ENCODE results near the gene RTKN2.

The RTKN2 gene

DNA sequence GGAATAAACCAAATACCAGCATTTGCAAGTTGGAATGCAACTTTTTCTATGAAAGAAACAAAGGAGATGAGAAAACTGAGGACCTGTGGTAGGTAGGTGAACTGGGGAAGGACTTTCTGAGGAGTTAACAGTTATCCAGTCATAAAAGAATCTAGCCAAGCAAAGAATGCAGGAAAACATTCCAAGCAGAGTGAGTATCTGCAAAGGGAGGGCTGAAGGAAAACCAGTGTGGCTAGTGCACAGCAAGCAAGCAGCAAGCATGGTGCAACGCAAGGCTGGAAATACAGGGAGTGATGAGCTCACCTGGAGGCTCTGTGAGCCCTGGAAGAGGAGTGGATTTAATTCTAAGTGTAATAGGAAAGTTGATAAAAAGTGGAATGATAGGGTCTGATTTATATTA lies 44.0 kb downstream of the RTKN2 start:
- DNase-seq (ENCODE audit: low spot score) = peak; percentile 91

DNA sequence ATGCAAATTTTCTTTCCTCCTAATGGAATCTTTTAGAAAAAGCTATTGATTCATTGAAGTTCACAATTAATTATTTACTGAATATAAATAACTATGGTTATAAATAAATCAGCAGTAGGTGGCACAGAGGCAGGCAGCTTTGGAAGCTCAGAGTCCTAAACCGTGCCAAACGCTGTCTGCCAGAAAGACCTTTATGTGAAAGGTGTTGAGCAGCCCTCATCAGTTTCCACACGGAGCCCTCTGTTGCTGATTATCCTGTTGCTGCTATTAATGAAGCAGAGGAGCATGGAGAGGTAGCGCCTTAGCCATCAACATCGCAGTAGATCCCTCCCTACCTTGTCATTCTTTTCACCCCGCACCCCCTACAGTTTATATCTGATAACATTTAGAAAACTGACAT lies 51.0 kb downstream of the RTKN2 start:
- DNase-seq (ENCODE audit: low spot score) = no peak

DNA sequence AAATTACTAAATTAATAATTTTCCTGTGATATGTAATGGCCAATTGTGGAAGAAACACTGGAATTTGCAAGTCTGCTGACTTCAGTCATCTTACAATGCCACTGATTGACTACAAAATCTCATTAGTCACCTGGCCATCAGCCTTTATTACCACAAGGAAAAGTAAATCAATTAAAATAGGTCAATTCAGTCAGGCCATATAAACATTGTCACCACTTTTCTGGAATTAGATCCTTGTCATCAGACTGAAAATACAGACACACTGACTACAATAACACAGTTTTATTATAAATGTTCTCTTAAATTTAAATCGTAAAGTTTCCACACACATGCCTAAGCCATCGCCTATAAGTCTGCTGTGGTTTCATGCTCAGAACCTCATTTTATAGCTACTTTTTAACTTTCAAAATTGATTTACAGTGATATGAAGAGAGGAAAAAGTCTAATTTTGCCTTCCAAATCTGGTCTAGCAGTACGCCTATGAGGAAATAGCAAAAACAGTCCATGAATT lies 54.2 kb downstream of the RTKN2 start:
- no peak for DNase-seq (ENCODE audit: low spot score)

DNA sequence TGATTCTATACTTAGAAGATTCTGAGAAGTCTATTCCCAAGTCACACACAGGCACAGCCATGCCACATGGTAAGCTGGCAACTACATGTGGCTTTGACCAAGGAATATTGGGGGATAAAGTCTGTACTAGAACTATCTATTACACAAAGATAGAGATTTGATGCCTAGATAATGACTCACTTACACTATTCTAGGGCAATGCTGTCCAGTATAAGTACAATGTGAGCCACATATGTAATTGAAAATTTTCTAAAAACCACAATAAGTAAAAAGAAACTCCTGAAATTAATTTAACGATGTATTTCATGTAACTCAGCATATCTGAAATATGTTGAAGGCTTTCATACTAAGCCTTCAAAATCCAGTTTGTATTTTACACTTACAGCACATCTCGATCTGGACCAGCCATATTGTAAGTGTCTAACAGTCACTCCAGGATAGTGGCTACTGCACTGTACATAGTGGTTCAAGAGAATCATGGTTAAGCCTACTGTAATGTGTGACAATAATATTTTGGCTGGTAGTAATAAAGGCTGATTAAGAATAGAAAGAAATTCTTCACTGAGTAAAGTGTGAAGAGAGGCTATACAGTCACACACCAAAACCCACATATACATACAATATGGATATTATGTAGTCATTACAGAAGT lies 62.8 kb downstream of the RTKN2 start:
- DNase-seq (ENCODE audit: low spot score) = no peak

DNA sequence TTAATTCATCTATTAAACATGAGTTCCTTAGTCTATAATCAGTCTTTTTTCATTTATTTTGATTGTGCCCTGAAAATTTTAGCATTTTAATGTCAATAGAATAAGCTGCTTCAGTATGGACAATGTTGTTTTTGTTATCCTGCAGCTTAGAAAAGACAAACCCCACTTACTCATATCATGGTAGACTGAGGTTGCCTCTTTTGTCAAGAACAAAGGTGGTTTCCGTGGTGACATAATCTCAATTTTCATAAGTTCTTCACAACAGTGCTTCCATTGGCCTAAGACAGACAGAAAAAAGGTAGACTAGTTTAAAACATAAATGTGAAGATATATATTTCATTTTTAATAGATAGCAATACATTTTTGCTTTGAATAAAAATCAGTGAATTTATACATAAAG lies 69.1 kb downstream of the RTKN2 start:
- DNase-seq (ENCODE audit: low spot score) = peak; percentile 31

DNA sequence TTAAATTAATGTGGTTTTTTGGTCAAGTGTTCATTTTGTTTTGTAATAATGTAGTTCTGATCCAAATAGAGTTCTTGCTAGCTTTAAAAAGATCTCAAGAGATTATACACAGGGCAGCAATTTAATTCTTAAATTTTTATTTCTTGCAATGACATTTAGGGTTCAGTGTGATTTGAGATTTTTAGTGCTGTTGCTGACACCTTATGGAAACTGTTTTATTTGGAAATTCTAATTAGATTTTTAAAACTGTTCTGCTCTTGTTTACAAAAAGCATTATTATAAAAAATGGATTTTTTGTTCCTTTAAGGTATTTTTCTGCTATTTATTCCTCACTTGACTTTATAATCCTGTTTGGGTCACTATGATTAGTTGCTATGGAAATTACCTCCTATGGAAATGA lies 72.1 kb downstream of the RTKN2 start:
- no peak for DNase-seq (ENCODE audit: low spot score)

DNA sequence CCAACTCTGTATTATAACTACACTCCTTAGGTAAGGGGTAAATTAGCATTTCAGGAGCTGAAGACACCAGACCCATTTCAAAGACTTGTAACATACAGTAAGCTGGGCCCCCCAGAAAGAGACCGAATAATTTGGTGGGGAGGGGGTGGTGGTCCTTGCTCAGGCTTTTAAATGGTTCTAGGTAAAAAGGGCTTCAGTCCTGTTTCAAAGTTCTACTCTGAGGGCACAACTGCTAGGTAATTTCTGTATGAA lies 73.0 kb downstream of the RTKN2 start:
- no peak for DNase-seq (ENCODE audit: low spot score)

DNA sequence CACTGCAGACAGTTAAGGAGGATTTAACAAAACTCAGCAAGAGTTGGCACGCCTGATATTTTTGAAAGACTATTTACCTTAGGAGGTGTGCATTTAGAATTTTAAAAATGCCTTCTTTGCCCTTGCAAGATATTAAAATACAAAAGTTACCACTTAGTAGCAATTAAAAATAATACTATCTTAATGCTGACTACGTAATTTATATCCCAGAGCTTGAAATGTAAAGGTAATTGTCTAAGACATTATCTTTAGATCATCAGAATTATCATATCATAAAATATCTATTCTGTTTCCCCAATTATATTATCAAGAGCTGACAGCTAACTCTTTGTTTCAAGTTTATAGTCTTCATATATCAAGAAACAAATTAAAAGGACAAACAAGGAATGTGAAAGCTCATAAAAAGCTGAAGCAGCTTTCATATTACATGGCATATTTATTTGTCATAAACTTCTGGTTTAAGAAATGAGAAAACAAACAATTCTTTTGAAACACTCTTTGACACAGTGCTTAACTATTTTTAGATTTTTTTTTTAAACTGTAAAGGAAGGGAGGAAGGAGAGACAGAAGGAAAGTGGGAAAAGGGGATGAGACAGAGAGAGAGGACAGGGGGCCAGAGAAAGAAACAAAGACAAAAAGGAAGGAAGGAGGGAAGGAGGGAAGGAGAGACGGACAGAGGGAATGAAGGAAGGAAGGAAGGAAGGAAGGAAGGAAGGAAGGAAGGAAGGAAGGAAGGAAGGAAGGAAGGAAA lies 73.5 kb downstream of the RTKN2 start:
- DNase-seq (ENCODE audit: low spot score) = no peak

DNA sequence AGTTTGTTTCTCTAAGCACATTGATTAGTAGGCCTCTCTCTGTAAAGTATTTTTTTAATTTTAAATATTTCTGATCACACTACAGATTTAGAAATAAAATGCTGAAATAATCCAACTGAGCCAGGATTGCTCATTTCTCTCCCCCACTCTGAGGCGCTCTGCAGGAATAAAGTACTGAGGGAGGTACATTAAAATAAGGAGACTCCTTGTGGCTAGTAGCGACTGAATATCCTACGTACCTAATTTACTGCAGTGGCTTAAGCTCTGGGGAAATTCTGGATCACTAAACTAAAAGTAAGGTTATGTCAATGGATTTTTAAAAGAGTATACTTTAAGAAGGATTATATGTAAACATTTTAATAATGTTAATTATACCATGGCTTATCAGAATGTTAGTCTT lies 75.2 kb downstream of the RTKN2 start:
- no peak for DNase-seq (ENCODE audit: low spot score)

DNA sequence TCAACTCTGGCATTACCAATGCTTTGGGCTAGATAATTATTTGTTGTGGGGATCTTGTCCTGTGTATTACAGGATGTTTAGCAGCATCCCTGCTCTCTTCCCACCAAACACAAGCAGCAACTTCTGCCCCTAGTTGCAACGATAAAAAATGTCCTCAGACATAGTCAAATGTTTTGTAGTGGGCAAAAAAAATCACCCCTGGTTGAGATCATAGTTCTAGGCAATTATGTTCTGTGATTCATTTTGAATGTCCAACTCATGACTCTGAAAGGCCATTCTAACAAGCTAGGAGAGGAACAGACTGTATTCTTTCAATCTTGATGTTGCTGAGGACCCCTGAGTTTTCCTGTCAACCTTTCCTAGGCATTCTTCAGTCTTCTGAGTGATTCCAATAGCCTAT lies 79.5 kb downstream of the RTKN2 start:
- no peak for DNase-seq (ENCODE audit: low spot score)

DNA sequence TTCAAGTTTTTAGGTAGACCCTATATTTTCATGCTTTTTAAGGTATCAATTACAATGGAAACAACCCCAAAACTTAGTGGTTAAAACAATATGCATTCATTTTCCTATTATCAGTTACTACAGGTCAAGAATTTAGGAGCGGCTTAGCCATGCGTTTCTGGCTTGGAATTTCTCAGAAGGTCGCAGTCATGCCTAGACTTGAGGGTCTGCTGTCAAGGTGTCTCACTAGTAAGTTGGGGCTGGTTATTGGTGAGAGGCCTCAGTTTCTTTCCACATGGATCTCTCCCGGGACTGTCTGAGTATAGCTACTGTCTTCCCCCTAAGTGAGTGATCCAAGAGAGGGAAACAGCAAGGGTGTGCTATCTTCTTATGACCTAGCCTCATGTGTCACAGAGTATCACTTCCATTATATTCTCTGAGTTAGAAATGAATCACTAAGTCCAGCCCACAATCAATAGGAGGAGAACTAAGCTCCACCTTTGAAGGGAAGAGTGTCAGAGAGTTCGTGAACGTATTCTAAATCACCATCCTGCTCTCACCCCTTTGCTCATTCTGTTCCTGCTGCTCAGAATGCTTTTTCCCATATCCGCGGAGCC lies 80.5 kb downstream of the RTKN2 start:
- no peak for DNase-seq (ENCODE audit: low spot score)

DNA sequence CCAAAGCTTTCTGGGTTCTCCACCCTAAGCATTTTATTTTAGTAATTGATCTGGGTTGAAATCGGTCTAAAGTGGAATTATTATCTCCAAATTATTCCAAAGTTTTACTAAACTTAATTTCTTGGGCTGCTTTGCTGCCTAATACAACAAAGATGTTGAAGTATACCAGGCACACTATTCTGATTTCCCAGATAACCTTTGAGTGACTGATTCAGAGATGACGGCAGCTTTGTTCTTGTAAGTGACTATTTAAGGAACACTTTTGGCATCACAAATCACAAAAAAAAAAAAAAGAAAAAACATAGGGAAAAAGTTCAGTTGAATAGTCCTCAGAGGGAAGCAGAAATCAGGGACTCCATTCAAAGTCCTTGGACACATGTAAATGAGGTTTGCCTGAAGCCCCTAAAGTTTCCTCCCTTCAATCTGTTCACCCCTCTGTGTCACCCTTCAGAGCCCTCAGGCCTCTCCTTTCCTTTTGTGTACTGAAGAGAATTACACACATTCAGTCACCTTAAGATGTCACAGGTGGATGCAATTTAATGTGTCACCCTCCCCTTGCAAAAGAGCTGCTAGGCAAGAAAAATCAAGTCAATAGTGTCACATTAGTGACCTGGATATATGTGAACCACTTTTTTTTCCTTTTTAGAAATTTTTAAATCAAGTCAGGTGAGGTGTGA lies 81.5 kb downstream of the RTKN2 start:
- no peak for DNase-seq (ENCODE audit: low spot score)

DNA sequence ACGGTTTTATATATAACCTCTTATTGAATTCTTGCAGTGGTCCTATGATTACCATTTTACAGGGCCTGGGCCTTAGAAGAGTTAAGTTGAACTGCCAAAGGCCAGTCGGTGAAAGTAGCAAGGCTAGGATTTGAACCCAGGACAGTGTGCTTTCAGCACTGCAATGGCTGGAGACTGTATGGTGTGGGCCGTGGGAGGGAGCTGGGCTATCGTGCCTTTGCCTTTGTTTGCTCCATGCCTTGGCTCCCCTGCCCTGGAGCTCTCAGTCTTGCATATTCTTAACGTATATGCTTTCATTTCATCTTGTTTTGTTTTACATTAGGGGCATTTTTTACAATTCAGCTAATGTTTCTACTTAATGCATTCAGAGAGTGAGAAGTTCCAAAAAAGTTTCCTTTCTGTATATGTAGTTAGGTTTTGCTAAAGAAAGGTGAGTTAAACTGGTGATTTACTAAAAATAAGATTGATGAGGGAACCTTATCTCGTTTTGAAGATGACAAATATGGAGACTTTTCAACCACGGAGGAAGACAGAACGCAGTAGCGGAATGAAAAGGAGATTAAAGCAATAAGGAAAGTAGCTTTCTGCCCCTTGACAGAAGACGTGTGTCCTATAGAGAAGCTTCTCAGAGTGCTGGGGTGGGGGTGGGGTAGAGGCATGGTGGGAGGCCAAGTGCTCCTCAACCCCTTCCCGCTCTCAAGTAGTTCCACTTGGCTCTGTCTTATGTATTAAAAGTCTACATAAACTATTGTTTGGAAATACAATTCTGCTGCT lies 82.5 kb downstream of the RTKN2 start:
- DNase-seq (ENCODE audit: low spot score) = no peak

DNA sequence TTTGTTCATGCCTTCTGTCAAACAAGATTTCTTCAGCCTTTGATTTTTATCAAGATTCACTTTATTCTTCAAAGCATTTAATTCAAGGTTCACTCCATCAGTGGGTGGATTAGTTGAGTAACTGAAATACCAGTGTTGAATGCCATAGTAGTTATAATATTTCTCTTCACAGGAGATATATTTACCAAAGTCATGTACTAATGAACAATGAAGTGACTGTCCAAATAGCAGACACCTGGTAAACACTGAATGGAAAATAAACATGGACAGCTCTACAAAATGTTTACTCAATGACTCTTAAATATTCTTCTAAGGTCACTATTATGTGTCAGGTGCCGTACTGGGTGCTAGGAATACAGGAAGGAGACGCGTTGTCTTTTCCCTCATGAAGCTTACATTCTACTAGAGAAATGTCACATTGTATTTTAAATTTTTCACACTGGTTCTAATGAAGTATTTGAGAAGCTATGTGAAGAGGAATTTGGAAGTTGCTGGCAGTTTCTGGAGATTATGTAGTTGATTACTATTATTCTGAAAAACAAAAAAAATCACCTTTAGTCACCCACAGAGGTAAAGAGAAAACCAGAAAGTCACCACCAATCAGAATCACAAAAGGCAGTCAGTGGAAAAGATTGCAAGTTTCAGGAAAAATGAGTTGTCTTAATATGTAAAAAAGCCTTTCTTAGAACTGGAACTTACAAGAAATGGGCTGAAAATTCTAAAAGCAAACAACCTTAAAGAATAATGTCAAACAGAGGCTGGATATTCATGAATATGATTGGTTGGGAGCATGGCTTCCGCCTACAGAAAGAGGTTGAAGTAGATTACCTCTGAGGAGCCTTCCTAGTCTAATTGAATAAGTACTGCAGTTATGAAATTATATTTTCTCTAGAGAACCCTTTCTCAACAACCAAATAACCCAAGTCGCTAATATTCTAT lies 84.5 kb downstream of the RTKN2 start:
- DNase-seq (ENCODE audit: low spot score) = no peak

DNA sequence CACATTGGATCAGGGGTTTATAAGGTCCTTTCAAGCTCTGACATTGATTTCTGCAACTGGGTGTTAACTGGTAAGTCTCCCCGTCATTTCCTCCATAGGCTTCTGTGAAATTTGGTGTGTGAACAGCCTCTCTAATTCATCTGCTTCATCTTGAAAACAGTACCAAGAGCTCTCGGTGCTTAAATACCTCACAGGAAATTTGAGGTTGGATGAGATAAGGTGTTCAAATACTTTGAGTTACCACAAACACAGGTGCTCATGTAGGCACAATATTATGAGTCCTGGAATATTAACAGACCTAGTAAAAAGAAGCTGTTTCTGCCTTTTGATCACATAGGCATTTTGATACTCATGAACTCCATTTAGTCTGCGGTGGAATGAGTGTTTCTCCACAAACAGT lies 85.2 kb downstream of the RTKN2 start:
- no peak for DNase-seq (ENCODE audit: low spot score)

DNA sequence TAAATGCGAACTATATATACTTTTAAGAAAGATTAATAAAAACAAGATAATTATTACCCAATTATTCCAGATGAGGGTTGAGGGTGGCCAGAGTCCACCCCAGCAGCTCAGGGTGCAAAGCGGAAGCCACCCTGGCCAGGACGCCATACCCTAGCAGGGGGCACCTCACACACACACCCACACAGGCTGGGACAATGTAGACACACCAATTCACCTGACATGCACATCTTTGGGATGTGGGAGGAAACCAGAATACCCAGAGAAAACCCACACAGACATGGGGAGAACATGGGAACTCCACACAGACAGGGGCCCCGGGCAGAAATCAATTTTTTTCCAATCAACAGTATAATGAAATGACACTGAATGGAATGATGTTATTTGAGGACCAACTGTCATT lies 86.0 kb downstream of the RTKN2 start:
- no peak for DNase-seq (ENCODE audit: low spot score)

DNA sequence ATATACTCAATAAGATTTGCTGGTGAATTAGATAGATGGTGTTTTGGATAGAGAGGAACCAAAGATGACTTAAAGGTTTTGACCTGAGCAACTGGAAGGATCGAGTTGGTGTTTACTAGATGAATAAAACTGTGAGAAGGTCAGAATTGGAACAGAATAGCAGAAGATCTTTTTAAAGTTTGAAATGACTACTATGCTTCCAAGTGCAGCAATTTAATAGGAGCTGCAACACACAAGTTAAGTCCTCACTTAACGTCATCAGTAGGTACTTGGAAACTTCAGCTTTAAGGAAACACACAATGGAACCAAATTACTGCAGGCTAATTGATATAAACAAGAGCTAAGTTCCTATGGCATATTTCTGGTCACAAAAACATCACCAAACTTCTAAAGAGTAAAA lies 86.5 kb downstream of the RTKN2 start:
- no peak for DNase-seq (ENCODE audit: low spot score)

DNA sequence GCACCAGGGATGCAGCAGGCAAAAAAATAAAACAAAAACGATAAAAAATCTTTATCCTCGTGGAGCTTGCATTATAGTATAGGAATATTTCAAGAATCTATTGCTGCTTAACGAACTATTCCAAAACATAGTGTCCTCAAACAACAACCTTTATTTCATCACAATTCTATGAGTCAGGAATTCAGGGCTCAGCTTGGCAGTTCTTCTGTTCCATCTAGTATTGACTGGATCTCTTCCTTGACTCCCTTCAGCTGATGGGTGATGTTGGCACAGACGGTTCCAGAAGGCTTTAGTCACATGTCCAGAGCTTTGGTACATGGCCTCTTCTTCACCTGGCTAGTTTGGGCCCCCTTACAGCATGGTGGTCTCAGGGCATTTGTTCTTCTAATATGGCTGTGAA lies 88.0 kb downstream of the RTKN2 start:
- DNase-seq (ENCODE audit: low spot score) = no peak

DNA sequence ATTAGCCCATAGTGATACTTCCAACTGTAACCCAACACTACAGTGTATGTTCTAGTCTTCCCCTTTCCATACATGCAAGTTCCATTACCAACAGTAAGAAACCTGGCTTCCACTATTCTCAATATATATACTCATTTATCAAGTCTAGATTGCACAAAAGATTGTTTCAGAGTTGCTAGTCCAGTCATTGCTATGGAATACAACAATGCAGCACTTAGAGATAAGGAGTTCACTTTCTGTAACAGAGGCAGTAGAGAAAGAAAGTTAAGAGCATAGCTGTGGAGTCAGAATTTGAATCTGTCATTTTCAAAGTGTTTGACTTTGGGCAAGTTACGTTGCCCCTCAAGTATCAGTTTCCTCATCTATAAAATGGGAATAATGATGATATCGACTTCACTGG lies 90.1 kb downstream of the RTKN2 start:
- no peak for DNase-seq (ENCODE audit: low spot score)

DNA sequence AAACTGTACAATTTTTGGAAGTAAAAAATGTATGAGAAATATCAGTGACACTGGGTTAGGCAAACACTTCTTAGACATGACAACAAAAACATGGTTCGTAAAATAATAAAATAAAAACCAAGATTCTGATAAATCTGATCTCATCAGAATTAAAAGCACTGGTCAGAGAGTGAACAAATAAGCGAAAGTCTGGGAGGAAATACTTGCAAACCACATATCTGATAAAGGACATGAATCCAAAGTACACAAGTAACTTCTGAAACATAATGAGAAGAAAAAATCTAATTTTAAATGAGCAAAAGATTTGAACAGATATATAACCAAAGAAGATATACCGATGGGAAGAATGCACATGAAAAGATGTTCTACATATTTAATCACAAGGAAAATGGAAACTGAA lies 91.5 kb downstream of the RTKN2 start:
- no peak for DNase-seq (ENCODE audit: low spot score)

DNA sequence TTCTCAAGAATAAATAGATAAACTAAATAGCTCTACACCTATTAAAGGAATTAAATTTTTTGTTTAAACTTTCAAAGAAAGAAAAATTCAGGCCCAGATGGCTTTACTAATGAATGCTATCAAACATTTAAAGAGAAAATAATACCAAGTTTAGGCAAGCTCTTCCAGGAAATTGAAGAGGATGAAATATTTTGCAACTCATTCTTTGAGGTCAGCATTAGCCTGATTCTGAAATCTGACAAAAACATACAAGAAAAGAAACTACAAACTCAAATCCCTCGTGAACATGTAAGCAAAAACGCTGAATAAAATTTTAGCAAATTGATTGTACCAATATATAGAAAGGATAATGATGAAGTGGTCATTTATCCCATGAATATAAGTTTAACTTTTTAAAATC lies 93.4 kb downstream of the RTKN2 start:
- DNase-seq (ENCODE audit: low spot score) = no peak

Measured in kidney tubule cell (primary cell).